ACHN (cell line): Measurements from ENCODE around the gene STK32A.

Source experiments
- DNase-seq: peaks from one replicate; pipeline ENCODE4 v3.0.0-alpha.2; 2015
- in situ Hi-C: cut with HindIII; loops from 2 replicates; pipeline ENCODE4 v1.10.0; 2017; ENCODE audit warnings: low sequenced_read_pairs, low pct_ligation_motif_present, low pct_unique_long_range_greater_than_20kb

Gene STK32A

DNA sequence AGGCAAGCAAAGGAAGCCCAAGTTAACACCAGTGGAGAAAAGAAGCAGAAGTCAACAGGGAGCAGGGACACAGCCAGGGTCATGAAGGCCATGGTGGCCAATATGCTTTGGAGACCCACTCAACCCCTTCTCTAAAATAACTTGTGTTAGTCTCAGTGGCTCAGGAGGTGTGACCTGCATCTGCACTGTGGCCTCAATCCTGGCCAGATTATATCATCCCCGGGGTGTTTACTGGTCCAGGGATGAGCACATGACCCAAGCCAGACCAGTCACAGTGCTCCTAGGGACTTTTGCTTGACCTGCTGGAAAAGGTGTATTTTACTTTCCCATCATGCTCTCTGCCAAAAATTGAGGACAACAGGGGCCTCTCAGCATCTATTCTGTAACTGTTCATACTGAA is 169.9 kb downstream of the STK32A start:
- in situ Hi-C loops = no loop called here

DNA sequence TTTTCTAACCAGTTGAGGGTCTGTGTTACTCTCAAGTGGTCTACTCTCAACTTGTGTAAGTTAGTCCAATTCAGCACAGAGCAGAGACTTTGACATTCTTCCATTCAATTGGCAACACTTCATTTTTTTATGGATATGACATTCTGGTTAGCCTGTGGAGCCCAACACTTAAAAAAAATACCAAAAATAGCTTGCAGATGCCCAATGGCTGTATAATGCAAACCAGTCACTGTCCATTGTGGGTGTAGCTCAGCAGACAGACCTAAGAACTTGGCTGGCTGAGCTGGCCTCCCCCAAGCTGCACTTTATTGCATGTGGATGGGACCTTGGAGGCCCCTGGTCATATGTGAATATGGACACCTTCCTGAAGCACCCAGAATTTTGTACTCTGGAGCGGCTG is 171.8 kb downstream of the STK32A start:
- in situ Hi-C loops = no loop called here
- no peak for DNase-seq

More for the DNA sequence above, 169.9 kb downstream of the STK32A start:
- DNase-seq = no peak

DNA sequence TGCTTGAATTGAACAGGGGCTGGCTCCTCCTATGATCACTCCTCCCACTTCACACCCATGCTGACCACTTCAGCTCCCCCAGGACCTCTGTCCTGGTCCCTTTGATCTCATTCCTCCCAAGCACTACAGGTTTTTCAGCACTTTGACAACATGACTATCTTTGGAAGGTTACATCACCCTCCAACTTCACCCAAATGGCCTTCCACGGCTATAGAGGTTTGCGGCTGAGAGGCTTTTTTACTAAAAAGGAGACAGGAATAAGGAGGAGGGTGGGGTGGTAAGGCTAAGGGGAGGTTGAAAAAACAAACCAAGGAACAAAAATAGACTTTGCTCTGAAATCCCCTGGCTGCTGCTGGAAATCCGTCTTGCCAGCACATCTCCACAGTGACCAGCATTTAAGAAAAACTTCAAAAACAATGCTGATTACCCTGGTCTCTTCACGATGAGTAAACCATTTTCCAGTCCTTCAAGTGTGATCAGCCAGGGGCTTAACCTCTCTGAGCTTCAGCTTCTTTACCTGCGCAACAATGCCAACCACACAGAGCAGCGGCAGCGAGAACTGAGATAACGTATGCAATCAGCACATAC is 172.4 kb downstream of the STK32A start:
- no peak for DNase-seq
- in situ Hi-C loops = no loop called here

DNA sequence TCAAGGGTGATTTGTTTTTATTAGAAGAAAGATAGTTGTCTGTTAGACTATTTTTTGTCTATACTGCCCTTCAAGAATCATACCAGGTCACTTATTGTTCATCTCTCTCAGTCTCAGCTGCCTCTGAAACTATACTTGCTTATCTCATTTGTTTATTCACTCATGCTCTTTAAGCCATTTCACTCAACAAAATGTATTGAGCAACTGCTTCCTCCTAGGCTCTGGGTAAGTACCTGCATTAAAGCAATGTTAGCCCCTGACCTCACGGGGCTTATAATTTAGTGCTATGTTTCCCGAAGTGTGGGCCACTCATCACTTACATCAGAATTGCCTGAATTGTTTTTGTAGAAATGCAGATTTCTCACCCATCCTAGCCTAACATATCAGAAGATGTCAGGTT is 174.2 kb downstream of the STK32A start:
- in situ Hi-C loops = no loop called here
- DNase-seq = no peak

DNA sequence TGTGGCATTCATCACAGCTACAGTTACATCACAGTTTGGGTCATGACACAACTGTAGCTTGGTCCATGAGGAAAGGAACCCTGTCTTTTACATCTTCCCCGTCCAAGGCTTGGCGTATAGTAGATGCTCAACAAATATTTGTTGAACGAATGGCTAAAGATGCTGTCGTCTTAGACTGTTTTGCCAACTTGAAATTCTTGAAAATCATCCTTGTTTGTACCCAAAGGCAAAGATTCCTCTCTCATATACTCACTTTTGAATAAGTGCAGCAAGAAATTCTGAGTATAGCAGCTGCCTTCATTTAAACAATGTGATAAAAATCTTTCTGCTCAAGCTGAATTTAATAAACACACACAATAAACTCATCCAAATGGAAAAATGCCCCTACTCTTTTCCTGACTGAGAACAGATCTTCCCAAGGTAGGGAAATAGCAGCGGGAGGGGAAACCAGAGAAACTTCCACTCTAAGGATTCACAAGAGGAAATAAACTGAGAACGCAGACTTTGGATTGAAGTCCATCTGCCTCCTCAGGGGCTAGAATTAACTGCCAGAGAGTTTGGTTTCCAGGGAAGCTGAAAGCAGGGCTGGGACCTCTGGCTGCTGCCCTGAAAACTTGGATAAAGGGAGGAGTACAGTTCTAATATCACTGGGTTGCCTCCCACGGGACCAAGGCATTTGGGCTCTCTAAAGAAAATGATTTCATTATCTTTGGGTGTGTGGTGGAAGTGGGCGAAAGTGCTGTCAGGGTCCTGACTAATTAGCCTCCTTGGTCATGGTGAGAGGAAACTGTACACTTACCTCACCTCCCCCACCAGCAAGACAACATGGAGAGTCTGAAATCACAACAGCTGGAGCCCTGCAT is 175.9 kb downstream of the STK32A start:
- no peak for DNase-seq
- in situ Hi-C loops = no loop called here

DNA sequence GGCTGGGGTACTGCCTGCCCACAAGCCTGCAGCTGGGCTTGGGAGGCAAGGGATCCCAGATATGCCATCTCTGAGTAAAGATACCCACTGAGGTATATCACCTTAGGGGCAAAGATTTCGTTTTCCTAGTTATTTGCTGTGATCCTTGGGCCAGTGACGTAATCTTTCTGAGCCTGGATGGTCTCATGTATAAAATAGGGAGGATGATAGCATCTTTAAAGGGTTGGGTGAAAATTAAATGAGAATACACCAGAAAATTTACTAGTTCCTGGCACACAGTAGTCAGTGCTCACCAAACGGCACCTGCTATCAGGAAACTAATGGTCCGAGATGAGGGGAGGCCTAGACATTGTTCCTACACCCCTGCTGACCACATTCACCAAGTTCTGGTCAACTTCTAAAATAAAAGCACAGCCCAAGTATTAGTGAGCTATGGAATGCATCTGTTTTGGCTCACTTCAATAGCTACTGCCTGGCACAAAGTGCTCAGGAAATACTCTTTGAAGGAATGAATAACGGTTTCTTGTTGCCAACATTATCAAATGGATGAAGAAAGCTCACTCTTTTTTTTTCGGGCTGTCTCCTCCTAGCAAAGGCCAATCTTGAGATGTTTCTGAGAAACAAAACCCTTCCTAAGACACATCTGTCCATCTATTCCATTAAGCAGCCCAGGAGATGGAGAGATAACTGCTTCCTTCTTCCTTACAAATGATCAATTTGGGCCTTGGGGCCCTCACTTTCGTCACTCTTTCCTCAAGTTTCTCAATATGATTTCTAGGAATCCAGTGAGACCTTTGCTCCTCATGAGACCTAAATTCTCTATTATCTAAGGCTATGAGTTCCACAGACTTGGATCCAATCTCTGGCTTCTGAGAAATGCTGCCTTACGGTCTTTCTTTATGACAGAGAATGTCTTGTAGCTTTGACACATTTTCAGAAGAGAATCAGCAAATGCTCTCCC is 176.8 kb downstream of the STK32A start:
- no peak for DNase-seq
- in situ Hi-C loops = no loop called here

DNA sequence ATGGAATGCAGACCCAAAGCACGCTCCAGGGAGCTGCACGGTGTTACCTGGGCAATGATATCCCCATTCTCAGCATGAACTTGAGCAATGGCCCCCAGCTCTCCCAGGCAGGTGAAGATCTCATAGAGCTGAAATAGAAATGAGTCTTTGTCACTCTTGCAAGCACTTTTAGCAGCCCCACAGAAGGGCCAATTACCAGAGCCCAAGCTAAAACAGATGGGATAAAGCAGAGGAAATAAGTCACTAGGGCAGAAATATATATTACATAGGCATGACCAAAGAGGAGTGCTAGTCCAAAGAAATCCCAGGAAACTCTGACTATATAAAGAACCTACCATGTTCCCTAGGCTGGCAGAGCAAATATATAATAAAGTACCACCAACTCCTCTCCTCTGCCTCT is 177.7 kb downstream of the STK32A start:
- in situ Hi-C loops = no loop called here
- DNase-seq = no peak

DNA sequence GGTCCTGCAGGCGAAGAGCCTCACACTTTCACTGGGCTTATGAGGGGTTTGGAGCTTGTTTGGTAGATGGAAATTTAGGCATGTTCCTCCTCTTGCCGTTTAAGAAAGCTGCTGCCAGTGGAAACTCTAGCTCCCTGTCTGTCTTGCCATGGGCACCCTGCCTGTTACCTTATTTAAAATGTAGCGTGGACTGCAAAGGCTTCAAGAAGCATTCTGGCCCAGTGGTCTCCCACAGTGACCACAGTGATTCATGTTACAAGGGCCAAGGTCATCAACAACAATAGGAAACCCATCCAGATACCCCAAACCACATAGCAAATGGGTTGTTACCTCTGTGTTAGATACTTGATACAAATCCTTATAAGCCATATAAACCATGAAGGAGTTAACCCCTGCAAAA is 178.4 kb downstream of the STK32A start:
- no peak for DNase-seq
- in situ Hi-C loops = no loop called here

DNA sequence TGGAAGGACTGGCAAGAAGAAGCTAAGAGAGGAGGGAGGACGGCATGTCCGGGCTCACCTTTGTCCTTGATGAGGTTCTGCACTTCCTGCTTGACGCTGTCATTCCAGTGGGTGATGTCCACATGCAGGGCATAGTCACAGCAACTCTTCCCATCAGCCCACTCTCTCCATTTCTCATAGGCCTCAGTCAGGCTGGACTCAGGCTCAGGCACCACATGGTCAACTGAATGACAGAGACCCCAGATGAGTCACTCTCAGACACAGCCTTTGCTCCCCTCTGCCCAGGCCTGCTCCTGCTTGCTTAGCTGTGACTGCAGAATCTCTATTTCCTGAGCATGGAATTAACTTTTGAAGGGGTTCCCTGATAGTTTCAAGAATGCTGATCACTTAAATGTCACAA is 180.8 kb downstream of the STK32A start:
- DNase-seq = no peak
- in situ Hi-C loops = no loop called here

DNA sequence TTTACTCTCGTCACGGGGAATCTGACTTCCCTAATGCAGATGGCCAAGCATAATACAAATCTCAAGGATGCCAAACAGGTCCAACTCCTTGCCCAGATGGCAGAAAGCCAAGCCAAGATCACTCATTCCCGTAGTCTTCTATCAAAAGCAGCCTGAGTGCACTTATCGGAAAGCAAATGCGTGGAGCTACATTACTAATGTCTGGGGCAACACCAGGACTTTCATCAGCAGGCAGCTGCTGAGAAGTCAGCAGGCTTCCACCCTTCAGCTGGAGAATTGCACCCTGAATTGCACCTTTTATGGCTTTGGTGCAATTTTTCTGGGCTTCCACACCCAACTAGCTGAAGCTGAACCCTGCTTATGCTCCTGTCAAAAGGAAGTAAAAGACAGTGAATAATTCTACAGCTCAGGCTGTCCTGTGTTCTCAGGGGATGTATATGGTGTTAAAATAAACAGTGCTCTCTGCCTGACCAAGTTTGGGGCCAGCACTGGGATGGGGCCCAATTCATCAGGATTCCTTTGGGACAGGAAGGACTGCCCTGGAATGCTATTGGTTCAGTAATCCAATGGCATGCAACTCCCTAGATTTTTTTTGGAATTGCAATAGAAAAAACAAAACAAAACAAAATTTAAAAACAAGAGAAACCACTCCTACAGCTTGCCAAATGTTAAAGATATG is 182.4 kb downstream of the STK32A start:
- no peak for DNase-seq
- in situ Hi-C loops = no loop called here

DNA sequence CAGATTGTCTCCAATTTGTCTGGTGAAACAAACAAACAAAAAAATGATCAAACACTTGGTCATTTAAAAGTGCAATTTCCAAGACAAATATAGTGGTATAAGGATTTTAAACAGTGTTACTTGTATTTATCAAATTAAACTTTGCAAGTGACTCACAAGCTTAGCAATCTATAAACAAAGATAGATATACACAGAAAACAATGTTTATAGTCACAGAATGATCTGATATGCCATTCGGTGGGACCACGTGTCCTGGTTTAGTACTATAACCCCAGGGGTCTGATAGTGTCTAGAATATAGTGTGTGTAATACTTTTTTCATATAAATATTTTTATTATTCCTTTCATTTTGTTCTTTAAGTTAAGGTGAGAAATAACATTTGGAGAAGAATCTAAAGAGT is 183.8 kb downstream of the STK32A start:
- in situ Hi-C loops = no loop called here

DNA sequence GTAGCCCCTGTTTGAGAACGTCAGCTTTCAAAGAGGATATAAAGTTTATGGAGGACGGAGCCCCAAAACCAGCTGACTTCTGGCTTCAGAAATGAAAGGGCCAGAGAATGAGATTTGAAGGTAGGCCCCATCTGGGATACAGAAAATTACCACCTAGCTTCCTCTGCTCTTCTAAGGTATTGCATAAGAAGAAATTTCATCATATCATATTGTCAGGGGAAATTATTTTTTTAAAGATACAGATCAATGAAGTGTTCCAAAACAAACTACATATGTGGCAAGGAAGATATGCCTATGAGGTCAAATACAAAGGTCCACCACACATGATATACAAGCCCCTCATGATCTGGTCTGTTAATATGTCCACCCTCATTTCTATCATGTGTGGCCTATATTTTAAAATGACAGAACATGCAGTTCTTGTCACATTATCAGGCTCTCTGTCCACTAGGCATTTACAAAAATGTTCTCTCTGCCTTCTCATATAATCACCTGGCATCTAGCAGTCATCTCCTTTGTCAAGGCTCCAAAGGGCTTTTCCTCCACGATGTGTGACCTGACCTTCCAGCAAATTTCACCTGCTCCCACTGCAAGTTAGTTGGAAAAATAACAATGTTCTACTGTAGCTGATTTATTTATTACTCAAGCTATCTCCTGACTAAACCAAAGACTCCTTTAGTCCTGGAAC is 192.0 kb downstream of the STK32A start:
- no peak for DNase-seq
- in situ Hi-C loops = no loop called here

More for the DNA sequence above, 183.8 kb downstream of the STK32A start:
- no peak for DNase-seq

DNA sequence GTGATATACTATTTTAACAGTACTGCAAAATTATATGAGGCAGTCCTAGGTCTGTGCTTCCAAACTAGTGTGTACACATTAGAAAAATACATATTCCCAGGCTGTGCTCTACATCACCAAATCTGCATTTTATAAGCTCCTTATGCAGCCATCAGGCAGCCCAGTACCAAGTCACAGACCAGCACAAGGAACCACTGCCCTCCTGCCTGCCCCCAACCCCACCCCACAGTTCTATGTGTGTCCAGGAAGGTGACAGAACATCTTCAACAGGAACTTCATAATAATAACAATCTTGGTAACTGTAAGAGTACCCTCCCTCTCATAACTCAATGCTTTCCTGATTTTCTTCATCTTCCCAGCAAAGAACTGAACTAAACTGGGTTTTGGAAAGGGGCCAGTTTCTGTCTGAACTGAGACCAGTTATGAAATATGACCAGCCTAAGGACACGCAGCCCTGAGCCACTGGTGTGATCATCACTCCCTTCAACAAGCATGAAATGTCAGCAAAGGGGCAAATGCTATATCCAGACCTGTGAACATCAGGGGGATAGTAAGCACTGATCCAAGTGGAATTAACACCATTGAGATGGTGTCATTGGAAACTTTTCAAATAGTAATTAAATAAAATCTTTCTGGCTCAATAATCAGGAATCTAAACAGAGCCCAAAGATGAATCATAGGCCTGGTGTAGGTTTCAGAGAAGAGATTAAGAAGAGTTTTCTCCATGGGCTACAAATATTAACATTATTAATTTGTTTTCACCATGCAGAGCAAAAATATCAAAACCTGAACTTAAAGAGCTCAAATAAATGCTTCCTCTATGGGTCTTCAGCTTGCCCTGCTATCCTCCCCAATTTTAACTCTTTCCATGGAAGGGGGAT is 192.9 kb downstream of the STK32A start:
- in situ Hi-C loops = no loop called here
- DNase-seq = no peak

DNA sequence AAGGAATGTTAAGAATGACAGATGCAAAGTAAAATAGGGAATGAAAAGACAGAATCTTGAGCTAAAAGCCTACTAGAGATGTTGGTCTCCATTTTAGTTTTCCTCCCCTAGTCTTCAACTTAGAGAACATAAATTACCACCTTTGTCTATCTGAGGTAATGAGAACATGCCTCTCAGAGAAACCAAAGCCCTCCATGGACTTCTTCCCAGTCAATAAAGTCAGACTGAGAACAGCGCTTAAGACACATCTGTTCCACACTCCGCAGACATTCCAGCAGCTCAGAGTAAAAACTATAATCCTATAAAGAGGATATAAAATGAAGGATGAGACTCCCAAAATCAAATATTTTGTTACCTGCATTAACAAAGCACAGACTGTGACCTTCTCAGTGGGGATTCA is 195.8 kb downstream of the STK32A start:
- DNase-seq = no peak
- in situ Hi-C loops = no loop called here

DNA sequence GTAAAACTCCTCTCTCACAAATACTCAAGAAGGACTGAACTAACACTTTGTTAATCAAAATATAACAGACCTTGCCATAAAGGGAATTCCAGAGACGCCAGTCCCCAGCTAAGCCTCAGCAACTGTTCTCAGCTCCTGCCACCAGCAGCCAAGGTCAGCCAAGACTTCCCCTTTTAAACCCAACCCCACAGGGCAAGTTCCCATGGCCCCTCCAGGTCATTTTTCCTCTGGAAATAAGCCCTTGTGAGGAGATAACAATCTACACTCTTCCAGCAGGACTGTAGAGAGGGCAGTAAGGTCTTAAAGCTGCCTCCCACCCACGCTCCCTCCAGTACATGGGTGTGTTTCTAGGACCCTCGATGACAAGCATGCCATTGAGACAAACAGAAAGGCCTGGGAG is 196.8 kb downstream of the STK32A start:
- no peak for DNase-seq
- in situ Hi-C loops = no loop called here

DNA sequence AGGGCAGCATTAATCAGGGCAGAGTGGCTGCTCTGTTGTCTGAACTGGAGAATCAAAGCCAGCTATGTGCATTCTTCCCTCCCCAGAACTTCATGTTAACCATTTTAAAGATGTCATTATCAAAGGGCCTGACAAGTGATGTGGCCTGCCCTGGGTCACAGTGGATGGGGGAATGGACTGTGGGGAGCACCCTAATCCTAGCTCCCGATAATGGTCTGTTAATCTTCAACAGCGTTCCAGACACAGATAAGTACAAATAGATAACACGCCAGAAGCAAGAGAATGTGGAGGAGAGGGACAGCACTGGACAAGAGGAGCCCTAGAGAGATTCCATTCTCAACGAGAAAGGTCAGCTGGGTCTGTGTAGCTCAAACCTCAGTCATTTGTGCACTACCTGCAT is 197.5 kb downstream of the STK32A start:
- DNase-seq = no peak
- in situ Hi-C loops = no loop called here

DNA sequence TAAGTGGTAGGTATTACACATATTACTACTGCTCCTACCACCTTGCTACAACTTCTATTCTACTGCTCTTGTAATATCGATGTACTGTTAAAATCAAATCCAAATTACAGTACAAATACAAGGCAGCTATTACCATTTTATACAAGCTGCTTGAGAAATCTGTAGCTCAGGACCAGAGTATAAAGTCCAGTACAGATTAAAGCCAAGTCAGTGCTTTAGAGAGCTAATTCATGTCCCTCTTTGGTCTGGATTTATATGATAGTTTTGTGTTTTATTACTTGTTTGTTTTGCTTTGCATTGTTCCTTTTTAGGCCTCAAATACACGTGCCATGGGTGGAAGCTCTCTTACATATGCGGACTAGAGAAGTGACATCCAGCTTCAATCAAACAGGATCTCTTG is 199.2 kb downstream of the STK32A start:
- in situ Hi-C loops = no loop called here
- DNase-seq = no peak
